Neural progenitor cell (in vitro differentiated cells): ENCODE results near the gene NPRL2. TPM values are rescaled to one million over a fixed set of nuclear protein-coding genes. Genes with fewer than 3 reads are reported as not detected.
A peak's percentile ranks its signal among the peaks of the same experiment; 100 is the strongest.

ENCODE experiments used
- DNase-seq: peaks from one replicate; pipeline ENCODE4 v3.0.0-alpha.2; 2016; ENCODE audit warnings: low spot score
- H2AFZ ChIP-seq: fragments of 200-600 bp; sonication (generic); replicated peaks from 2 replicates; pipeline ENCODE4 v1.6.1; 2016; ENCODE audit warnings: antibody characterized with exemption
- H3F3A ChIP-seq: fragments of 200-600 bp; sonication (generic); 2 replicates; pipeline ENCODE4 v1.6.1; 2016; ENCODE audit warnings: antibody characterized with exemption, low read depth
- H3K27ac ChIP-seq: fragments of 200-600 bp; sonication (generic); 2 replicates; pipeline ENCODE4 v1.5.1; 2016; ENCODE audit warnings: mild to moderate bottlenecking
- H3K27me3 ChIP-seq: fragments of 200-600 bp; sonication (generic); 2 replicates; pipeline ENCODE4 v1.6.1; 2016; ENCODE audit warnings: mild to moderate bottlenecking, moderate library complexity
- H3K36me3 ChIP-seq: fragments of 200-600 bp; sonication (generic); 2 replicates; pipeline ENCODE4 v1.5.1; 2016
- H3K4me1 ChIP-seq: fragments of 200-600 bp; sonication (generic); 2 replicates; pipeline ENCODE4 v1.6.1; 2016; ENCODE audit warnings: mixed run types
- H3K4me2 ChIP-seq: fragments of 200-600 bp; sonication (generic); 2 replicates; pipeline ENCODE4 v1.6.1; 2016
- H3K4me3 ChIP-seq: fragments of 200-600 bp; sonication (generic); 2 replicates; pipeline ENCODE4 v1.5.1; 2016
- H3K79me2 ChIP-seq: fragments of 200-600 bp; sonication (generic); 2 replicates; pipeline ENCODE4 v1.6.1; 2016; ENCODE audit warnings: low read depth
- H3K9ac ChIP-seq: fragments of 200-600 bp; sonication (generic); 2 replicates; pipeline ENCODE4 v1.6.1; 2016
- H3K9me3 ChIP-seq: fragments of 200-600 bp; sonication (generic); 2 replicates; pipeline ENCODE4 v1.5.1; 2016; ENCODE audit warnings: low read depth
- H4K20me1 ChIP-seq: fragments of 200-600 bp; sonication (generic); 2 replicates; pipeline ENCODE4 v1.6.1; 2016; ENCODE audit warnings: low read depth
- H3K27ac Mint-ChIP-seq: 3 replicates; pipeline ENCODE4 v1.8.0; 2021; ENCODE audit warnings: mixed read lengths
- H3K27me3 Mint-ChIP-seq: 2 replicates; pipeline ENCODE4 v1.8.0; 2022; ENCODE audit warnings: low read depth, mild to moderate bottlenecking, inconsistent platforms, moderate library complexity, mixed read lengths; ENCODE audit not compliant: insufficient read depth
- H3K36me3 Mint-ChIP-seq: 3 replicates; pipeline ENCODE4 v1.8.0; 2021; ENCODE audit warnings: mixed read lengths
- H3K4me1 Mint-ChIP-seq: 3 replicates; pipeline ENCODE4 v1.8.0; 2021; ENCODE audit warnings: mixed read lengths
- H3K4me3 Mint-ChIP-seq: 3 replicates; pipeline ENCODE4 v1.8.0; 2021; ENCODE audit warnings: mild to moderate bottlenecking, moderate library complexity, mixed read lengths
- H3K9me3 Mint-ChIP-seq: 3 replicates; pipeline ENCODE4 v1.8.0; 2020; ENCODE audit warnings: mixed read lengths
- EZH2 ChIP-seq: fragments of 200-600 bp; sonication (generic); IDR thresholded peaks from 2 replicates; pipeline ENCODE4 v1.6.1; 2017; ENCODE audit warnings: antibody characterized with exemption, mild to moderate bottlenecking, moderate library complexity
- EZH2phosphoT487 ChIP-seq: fragments of 200-600 bp; sonication (generic); IDR thresholded peaks from 2 replicates; pipeline ENCODE4 v1.6.1; 2017; ENCODE audit warnings: antibody characterized with exemption
- total RNA-seq: library from RNA; depleted of rRNA; stranded (reverse); fragments of >200 nt; gene quantifications from 2 replicates; pipeline ENCODE4 v1.2.3, GENCODE V29; 2015; ENCODE audit warnings: low replicate concordance
- TF ChIP-seq, protein P1 (sequence below): fragments of 200-600 bp; sonication (generic); IDR thresholded peaks from 2 replicates; pipeline ENCODE4 v1.5.1; 2017; ENCODE audit warnings: antibody characterized with exemption, mild to moderate bottlenecking

Gene NPRL2
- total RNA-seq, 1 donor from 2014 or later: 15.5 TPM

DNA sequence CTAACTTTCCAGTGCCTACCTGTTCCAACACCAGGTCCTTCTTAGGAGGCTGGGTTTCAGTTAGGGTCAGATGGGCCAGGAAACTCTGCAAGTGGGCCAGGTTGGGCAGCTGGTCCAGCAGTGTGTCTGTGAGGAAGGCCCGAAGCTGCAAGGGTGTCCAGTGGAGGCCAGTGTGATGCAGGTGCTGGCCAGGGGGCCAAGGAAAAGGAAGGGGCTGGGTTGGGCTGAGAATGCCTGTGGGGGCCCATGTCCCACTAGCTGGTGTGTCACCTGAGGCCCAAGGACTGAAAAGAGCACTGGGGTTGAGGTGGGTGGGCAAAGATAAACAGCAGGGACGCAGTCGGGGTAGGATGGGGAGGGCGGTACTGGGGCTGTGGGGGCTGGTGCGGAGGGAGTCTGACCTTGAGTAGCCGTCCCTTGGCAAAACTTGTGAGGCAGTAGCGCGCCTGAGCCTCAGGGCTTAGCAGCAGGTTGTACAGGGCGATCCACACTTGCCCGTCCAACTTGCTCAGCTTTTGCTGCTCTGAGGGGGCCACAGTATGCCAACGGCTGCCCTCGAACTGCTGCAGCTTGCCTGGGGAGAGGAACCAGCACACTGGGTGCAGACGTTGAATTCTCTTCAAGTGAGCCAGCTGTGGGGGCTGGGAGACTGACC lies 8.5 kb downstream of the NPRL2 start:
- Mint-ChIP-seq H3K36me3 (peaks cover 3% of the 10 kb centered on the region), H3K9me3 (no peaks in the 10 kb centered on the region), H3K4me1 (peaks cover 22% of the 10 kb centered on the region), H3K27ac (no peak overlapping the region), H3K27me3 (peaks cover 37% of the 10 kb centered on the region), H3K4me3 (no peak overlapping the region)
- H2AFZ ChIP-seq: no peak overlapping the region
- no peak for DNase-seq
- no peak overlapping the region for H3K9ac ChIP-seq
- no peaks in the 10 kb centered on the region for H3K9me3 ChIP-seq
- H3K4me1 ChIP-seq: peaks cover 20% of the 10 kb centered on the region
- H3K4me3 ChIP-seq: no peak overlapping the region
- no peaks in the 10 kb centered on the region for H3K79me2 ChIP-seq
- peaks cover 88% of the 10 kb centered on the region for H3K27me3 ChIP-seq
- TF ChIP-seq, protein P1, sequence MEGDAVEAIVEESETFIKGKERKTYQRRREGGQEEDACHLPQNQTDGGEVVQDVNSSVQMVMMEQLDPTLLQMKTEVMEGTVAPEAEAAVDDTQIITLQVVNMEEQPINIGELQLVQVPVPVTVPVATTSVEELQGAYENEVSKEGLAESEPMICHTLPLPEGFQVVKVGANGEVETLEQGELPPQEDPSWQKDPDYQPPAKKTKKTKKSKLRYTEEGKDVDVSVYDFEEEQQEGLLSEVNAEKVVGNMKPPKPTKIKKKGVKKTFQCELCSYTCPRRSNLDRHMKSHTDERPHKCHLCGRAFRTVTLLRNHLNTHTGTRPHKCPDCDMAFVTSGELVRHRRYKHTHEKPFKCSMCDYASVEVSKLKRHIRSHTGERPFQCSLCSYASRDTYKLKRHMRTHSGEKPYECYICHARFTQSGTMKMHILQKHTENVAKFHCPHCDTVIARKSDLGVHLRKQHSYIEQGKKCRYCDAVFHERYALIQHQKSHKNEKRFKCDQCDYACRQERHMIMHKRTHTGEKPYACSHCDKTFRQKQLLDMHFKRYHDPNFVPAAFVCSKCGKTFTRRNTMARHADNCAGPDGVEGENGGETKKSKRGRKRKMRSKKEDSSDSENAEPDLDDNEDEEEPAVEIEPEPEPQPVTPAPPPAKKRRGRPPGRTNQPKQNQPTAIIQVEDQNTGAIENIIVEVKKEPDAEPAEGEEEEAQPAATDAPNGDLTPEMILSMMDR: no peak
- no peak for TF ChIP-seq EZH2phosphoT487
- TF ChIP-seq EZH2: no peak
- no peaks in the 10 kb centered on the region for H3K36me3 ChIP-seq
- peaks cover 27% of the 10 kb centered on the region for H3F3A ChIP-seq
- H3K27ac ChIP-seq: no peak overlapping the region
- no peaks in the 10 kb centered on the region for H4K20me1 ChIP-seq
- H3K4me2 ChIP-seq: no peak overlapping the region

DNA sequence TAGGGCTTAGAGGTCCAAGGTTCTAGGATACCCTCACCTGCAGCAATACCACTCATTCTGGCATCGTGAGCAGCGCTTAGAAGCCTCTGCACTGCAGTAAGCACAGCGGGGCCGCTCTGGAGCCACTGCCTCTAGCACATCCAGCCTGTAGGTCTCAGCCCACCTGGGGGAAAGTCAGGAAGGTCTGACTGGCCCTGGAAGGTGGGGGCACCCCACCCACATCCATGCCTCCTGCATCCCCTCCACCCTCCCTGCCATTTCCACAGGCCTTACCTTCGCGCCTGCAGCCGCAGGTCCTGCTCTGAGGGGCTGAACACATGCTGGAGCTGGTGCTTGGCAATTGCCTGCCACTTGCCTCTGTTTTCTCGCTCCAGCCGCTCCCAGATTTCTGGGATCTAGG lies 9.0 kb downstream of the NPRL2 start:
- Histone ChIP-seq H3K27me3 (peaks cover 88% of the 10 kb centered on the region), H2AFZ (no peak overlapping the region), H3K36me3 (no peaks in the 10 kb centered on the region), H3K4me2 (no peak overlapping the region), H3K9me3 (no peaks in the 10 kb centered on the region), H4K20me1 (peaks cover 2% of the 10 kb centered on the region), H3K79me2 (peaks cover 5% of the 10 kb centered on the region), H3K9ac (no peak overlapping the region), H3F3A (peaks cover 30% of the 10 kb centered on the region), H3K4me3 (no peak overlapping the region), H3K27ac (no peak overlapping the region), H3K4me1 (peaks cover 20% of the 10 kb centered on the region)
- peaks cover 37% of the 10 kb centered on the region for H3K27me3 Mint-ChIP-seq
- TF ChIP-seq EZH2 (no peak), EZH2phosphoT487 (no peak)
- TF ChIP-seq, protein P1: no peak
- no peak overlapping the region for H3K27ac Mint-ChIP-seq
- H3K36me3 Mint-ChIP-seq: peaks cover 3% of the 10 kb centered on the region
- DNase-seq: no peak
- H3K4me1 Mint-ChIP-seq: peaks cover 22% of the 10 kb centered on the region
- H3K4me3 Mint-ChIP-seq: no peak overlapping the region
- H3K9me3 Mint-ChIP-seq: no peaks in the 10 kb centered on the region

DNA sequence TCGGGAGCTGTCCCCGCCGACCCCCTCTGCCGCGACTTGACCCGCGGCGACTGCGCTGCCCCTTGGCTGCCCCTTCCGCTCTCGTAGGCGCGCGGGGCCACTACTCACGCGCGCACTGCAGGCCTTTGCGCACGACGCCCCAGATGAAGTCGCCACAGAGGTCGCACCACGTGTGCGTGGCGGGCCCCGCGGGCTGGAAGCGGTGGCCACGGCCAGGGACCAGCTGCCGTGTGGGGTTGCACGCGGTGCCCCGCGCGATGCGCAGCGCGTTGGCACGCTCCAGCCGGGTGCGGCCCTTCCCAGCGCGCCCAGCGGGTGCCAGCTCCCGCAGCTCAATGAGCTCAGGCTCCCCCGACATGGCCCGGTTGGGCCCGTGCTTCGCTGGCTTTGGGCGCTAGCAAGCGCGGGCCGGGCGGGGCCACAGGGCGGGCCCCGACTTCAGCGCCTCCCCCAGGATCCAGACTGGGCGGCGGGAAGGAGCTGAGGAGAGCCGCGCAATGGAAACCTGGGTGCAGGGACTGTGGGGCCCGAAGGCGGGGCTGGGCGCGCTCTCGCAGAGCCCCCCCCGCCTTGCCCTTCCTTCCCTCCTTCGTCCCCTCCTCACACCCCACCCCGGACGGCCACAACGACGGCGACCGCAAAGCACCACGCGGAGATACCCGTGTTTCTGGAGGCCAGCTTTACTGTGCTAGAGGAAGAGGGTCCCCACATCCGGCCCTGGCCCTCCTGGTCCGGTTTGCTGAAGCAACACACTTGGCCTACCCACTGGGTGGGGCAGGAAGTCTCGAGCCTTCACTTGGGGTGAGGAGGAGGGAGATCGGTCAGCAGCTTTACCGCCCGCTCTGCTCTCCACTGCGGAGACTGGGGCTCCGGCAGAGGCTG lies 9.9 kb downstream of the NPRL2 start, which contains the start of gene RASSF1:
Gene RASSF1 (minus strand): TSS at position 389 of the 882 bp plus-strand sequence. CDS start 31 bp downstream, at position 358.
- peaks cover 26% of the 10 kb centered on the region for H3K4me1 Mint-ChIP-seq
- no peak within 1 kb of the TSS for H3K9ac ChIP-seq
- peak within 1 kb of the TSS; percentile 78 for H2AFZ ChIP-seq
- no peaks in the 10 kb centered on the region for H3K9me3 Mint-ChIP-seq
- H3F3A ChIP-seq: peaks cover 24% of the 10 kb centered on the region
- H3K36me3 ChIP-seq: no peaks in the 10 kb centered on the region
- peaks cover 79% of the 10 kb centered on the region for H3K27me3 ChIP-seq
- DNase-seq: peak; percentile 51
- no peak within 1 kb of the TSS for H3K27ac Mint-ChIP-seq
- peaks cover 10% of the 10 kb centered on the region for H4K20me1 ChIP-seq
- H3K4me1 ChIP-seq: peaks cover 23% of the 10 kb centered on the region
- H3K4me3 Mint-ChIP-seq: peak within 1 kb of the TSS; percentile 74
- H3K36me3 Mint-ChIP-seq: peaks cover 3% of the 10 kb centered on the region
- H3K27me3 Mint-ChIP-seq: peaks cover 36% of the 10 kb centered on the region
- H3K4me2 ChIP-seq: peak within 1 kb of the TSS; percentile 75
- H3K27ac ChIP-seq: no peak within 1 kb of the TSS
- TF ChIP-seq EZH2: peak; percentile 97
- TF ChIP-seq EZH2phosphoT487: peak; percentile 96
- TF ChIP-seq, protein P1: no peak
- H3K4me3 ChIP-seq: peak within 1 kb of the TSS; percentile 40
- H3K9me3 ChIP-seq: no peaks in the 10 kb centered on the region
- H3K79me2 ChIP-seq: peaks cover 13% of the 10 kb centered on the region
